AG10803 (cell line): Measurements from ENCODE around the gene PNCK.
A peak's percentile ranks its signal among the peaks of the same experiment; 100 is the strongest.
"Not testable (repeated sequence)": the region's sequence is repeated elsewhere in the genome, so short reads cannot be mapped to it uniquely, and the experiment has no call there.

Experiments
- DNase-seq: peaks from one replicate; pipeline ENCODE4 v3.0.0; 2010; ENCODE audit warnings: low read depth
- H3K4me3 ChIP-seq: 2 replicates; pipeline ENCODE4 v1.5.1; 2011; ENCODE audit warnings: mild to moderate bottlenecking, low read length, control low read depth
- CTCF ChIP-seq: conservative IDR thresholded peaks from 2 replicates; pipeline ENCODE4 v1.5.1; 2011; ENCODE audit warnings: mild to moderate bottlenecking, low read length, control low read depth, inconsistent platforms

The PNCK gene

GRCh38 chrX:153709726-153710674, 36.4 kb upstream of the PNCK start:
- no peak overlapping the region for H3K4me3 ChIP-seq
- no peak for TF ChIP-seq CTCF
- no peak for DNase-seq

DNA sequence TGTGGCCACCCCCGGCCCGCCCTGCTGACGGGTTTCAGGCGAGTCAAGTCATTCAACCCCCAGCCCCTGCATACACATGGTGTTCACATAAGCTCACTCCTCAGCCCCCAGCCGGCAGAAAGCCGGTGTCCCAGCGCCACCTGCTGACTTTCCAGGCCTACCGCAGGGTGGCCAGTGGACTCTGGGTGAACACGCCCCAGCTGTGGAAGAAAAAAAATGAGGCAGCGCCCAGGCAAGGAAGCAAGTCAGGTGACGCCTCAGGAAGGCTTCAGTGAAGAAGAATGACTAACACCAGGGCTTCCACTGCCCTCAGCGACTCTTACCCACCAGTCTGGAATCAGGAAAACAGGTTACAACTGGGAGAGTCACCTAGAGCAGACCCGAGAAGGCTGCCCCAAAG, 34.8 kb upstream of the PNCK start:
- peak; percentile 60 for TF ChIP-seq CTCF
- DNase-seq = peak; percentile 65
- H3K4me3 ChIP-seq = no peak overlapping the region

DNA sequence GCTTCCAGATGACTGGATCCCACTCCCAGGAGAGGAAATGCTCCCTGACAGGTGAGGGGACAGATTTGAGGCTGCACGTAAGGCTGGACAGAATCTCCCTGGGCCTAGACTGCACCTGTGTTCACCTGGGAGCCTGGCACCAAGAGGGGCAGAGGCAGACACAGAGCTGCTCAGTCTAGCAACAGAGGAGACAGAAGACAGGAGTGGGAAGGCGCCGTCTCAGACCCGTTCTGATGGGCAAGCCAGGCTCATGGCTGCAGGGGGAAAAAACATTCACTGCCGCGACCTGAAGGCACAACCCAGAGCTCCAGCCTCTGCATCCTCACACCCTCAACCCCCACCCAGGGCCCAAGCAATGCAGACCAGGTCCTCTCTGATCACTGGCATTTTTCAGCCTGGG, 33.8 kb upstream of the PNCK start:
- no peak for DNase-seq
- no peak overlapping the region for H3K4me3 ChIP-seq
- TF ChIP-seq CTCF = no peak

DNA sequence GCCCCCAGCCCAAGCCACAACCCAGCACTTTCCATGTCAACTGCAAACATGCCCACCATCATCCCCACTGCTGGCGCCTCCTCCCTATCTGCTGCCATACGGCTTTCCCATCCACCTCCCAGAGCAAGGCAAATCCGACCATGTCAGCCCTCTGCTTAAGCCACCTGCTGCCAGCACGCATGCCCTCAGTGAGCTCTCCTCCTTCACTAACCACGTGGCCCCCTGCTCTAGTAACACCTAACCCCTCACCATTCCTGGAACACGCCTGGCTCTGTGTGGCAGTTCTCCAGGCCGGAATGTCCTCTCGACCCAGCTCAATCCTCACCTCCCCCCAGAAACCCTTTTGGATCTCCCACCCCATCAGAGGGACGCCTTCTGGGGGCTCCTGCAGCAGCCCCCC, 33.2 kb upstream of the PNCK start:
- DNase-seq = no peak
- H3K4me3 ChIP-seq = no peak overlapping the region
- no peak for TF ChIP-seq CTCF

GRCh38 chrX:153705403-153706060, 31.9 kb upstream of the PNCK start:
- H3K4me3 ChIP-seq, DNase-seq: not testable (repeated sequence)

DNA sequence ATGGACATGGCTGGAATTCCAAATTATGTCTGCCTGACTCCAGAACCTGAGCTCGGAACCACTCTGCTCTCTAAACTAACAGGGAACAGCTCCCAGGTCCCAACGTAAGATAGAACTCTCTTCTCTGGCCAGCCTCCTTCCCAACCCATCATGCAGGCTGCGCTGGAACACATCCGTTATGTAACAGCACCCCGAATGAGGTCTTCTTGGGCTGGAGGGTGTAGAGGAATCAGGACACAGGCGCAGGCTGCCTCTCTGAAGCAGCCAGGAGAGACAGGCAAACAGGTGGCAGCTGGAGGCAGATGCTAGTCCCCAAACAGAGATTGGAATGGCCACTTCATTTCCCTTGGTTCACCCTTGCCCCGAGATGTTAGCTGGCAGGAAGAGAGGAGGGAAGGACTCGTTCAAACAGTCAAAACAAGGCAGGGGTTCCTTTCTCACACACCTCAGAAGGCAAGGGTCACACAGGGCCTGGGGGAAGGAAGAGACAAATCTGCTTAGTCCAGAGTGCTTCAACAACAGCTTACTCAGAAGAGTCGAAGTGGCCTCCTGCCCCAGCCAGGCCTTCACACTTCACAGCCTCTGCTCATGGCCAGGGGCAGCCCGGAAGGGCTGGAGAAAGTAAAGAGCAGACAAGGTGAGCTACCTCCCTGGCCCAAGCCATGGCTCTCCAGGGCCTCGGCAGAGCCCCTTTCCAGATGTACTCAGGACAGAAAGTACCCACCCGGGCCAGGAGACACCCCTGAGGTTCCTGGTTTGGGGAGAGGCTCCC, 31.2 kb upstream of the PNCK start:
- H3K4me3 ChIP-seq, DNase-seq: not testable (repeated sequence)

DNA sequence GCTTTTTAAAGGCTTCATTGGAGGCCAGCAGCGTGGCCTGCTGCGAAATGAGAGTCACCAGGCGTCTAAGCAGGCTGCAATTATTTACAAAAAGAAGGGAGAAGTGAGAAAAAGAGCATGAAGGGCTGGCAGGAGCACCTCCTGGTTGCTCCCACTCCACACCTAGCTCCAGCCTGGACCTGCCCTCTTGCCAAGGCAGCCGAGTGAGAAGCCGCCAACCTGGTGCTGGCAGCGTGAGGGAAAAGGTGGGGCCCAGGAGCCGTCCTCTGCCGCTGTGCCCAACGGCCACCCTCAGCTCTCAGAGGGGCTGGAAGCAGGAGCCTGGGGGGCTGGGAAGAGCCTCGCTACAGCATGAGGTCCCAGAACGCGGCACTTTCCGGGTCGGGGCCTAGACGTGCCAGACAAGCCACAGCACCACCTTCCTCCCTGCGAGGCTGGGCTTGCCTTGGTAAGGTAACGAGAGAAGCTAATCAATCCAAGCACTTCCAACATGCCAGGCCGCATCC, 30.5 kb upstream of the PNCK start:
- no peak for DNase-seq
- no peak overlapping the region for H3K4me3 ChIP-seq

More for the DNA sequence above, 30.5 kb upstream of the PNCK start:
- no peak for TF ChIP-seq CTCF
